Muscle layer of colon (tissue), 2 donors: ENCODE measurements around the gene TMEM223.
A peak's percentile ranks its signal among the peaks of the same experiment; 100 is the strongest.
"Not testable (repeated sequence)": the region's sequence is repeated elsewhere in the genome, so short reads cannot be mapped to it uniquely, and the experiment has no call there.

Experiments
- H3K27ac ChIP-seq: one replicate; pipeline ENCODE4 v1.7.0; 2013; ENCODE audit warnings: low read depth, mild to moderate bottlenecking, low read length, moderate library complexity
- H3K27me3 ChIP-seq, 2 donors: one replicate each; pipeline ENCODE4 v1.7.0; 2013; ENCODE audit warnings: low read length in 2 of 2, mild to moderate bottlenecking in 2 of 2; ENCODE audit not compliant: insufficient read depth in 2 of 2, control insufficient read depth in 1 of 2
- H3K36me3 ChIP-seq: one replicate; pipeline ENCODE4 v1.7.0; 2013; ENCODE audit warnings: mild to moderate bottlenecking, low read length; ENCODE audit not compliant: insufficient read depth
- H3K4me1 ChIP-seq: one replicate; pipeline ENCODE4 v1.7.0; 2013; ENCODE audit warnings: mild to moderate bottlenecking, low read length; ENCODE audit not compliant: insufficient read depth
- H3K4me3 ChIP-seq, 2 donors: one replicate each; pipeline ENCODE4 v1.7.0; 2013; ENCODE audit warnings: low read length in 2 of 2, low read depth in 1 of 2, mild to moderate bottlenecking in 1 of 2, moderate library complexity in 1 of 2
- H3K9ac ChIP-seq: one replicate; pipeline ENCODE4 v1.7.0; 2013; ENCODE audit warnings: low read length
- H3K9me3 ChIP-seq: one replicate; pipeline ENCODE4 v1.7.0; 2013; ENCODE audit warnings: mild to moderate bottlenecking, low read length
- donor health status: abdominal sarcoma.
- donor health status: Adenocarcinoma of cecum.

The TMEM223 gene, protein sequence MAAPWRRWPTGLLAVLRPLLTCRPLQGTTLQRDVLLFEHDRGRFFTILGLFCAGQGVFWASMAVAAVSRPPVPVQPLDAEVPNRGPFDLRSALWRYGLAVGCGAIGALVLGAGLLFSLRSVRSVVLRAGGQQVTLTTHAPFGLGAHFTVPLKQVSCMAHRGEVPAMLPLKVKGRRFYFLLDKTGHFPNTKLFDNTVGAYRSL

DNA sequence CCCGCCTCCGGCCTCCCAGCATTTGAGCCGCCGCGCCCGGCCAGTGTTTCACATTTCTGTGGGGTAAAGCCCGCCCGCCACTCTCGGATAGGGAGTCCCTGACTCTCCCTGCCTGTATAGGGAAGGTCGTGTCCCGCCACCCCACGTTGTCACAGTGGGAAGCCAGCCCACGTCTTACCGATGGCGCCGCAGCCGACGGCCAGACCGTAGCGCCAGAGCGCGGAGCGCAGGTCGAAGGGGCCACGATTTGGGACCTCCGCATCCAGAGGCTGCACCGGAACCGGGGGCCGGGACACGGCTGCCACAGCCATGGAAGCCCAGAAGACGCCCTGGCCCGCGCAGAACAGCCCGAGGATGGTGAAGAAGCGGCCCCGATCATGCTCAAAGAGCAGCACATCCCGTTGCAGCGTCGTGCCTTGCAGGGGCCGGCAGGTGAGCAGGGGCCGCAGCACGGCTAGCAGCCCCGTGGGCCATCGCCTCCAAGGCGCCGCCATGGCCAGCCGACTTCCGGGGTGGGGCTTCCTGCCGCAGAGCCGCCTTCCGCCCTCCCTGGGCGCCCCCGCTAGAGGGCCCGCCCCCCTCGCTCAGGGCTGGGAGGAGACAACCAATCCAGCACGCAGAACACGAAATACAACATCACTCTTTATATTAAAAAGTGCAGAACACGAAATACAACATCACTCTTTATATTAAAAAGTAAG, at the start of gene TMEM223:
TMEM223 (minus strand) TSS at position 506 of the 701 bp plus-strand sequence; CDS start at position 494, 12 bp downstream.
- Histone ChIP-seq H3K27me3 (no peaks in the 10 kb centered on the region), H3K36me3 (peaks cover 63% of the 10 kb centered on the region), H3K4me1 (peaks cover 24% of the 10 kb centered on the region), H3K27ac (peak within 1 kb of the TSS; percentile 88), H3K4me3 (peak within 1 kb of the TSS; percentile 69 to 92), H3K9me3 (no peaks in the 10 kb centered on the region), H3K9ac (peak within 1 kb of the TSS; percentile 71)

DNA sequence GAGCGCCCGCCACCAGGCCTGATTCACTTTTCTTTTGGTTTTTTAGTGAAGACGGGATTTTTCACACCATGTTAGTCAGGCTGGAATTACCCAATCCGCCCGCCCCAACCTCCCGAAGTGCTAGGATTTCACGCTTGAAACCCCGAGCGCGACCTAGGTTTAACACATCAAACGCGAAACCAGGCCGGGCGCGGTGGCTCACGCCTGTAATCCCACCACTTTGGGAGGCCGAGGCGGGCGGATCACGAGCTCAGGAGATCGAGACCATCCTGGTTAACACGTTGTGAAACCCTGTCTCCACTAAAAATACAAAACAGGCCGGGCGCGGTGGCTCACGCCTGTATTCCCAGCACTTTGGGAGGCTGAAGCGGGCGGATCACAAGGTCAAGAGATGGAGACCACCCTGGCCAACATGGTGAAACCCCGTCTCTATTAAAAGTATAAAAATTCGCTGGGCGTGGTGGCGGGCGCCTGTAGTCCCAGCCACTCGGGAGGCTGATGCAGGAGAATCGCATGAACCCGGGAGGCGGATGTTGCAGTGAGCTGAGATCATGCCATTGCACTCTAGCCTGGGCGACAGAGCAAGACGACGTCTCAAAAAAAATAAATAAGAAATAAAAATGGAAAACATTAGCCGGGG, 49.0 kb upstream of the TMEM223 start:
- not testable (repeated sequence) for H3K36me3 ChIP-seq, H3K27me3 ChIP-seq, H3K4me1 ChIP-seq, H3K9me3 ChIP-seq
- Histone ChIP-seq H3K27ac (peak overlapping the region; percentile 100), H3K4me3 (peak overlapping the region; percentile 24 to 90), H3K9ac (peak overlapping the region; percentile 81)

DNA sequence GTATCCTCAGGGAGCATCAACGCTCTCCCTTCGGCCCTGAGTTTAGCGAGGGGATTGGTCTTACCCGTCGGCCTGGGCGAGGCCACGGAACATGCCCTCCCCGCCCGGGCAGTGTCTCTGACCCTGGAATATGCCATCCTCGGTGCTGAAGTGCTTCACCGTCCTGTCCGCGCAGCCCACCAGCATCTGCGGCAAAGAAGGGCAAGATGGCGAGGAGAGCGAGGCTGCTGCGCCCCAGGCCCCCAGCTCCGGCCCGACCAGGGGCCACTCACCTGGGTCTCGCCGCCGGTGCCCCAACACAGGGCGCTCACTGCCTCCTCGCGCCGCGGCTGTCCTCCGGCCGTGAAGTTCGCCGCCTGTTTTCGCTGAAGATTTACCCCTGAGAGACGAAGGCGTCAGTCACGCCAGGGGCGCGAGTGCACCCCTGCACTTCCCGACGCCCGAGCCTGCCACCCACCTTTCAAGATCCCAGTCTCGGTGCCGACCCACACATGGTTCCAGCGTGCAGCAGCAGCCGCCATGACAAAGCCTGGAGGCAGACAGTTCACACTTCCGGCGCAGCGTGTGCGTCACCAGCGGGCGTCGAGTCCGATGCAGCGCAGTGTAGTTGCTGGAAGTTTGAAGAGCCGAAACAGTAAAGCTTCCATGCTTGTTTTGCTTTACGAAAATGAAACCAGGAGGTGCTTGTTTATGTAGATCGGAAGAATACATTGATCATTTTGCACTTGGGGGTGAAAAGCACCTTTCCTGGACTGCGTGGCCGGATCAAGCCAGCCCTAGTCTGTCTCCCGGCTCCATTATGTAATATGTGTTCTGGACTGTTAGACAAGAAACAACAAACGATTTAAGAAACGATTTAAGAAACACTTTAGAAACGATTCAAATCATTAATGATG, 47.5 kb upstream of the TMEM223 start, which contains the start of gene WDR74:
WDR74 (minus strand) TSS at position 541 of the 896 bp plus-strand sequence; CDS start at position 521, 20 bp downstream.
- H3K36me3 ChIP-seq = peaks cover 25% of the 10 kb centered on the region
- peak within 1 kb of the TSS; percentile 100 for H3K27ac ChIP-seq
- H3K9me3 ChIP-seq = no peaks in the 10 kb centered on the region
- H3K4me3 ChIP-seq = peak within 1 kb of the TSS; percentile 90 to 96
- H3K9ac ChIP-seq = peak within 1 kb of the TSS; percentile 81
- H3K27me3 ChIP-seq = no peaks in the 10 kb centered on the region
- H3K4me1 ChIP-seq = peaks cover 5% of the 10 kb centered on the region

DNA sequence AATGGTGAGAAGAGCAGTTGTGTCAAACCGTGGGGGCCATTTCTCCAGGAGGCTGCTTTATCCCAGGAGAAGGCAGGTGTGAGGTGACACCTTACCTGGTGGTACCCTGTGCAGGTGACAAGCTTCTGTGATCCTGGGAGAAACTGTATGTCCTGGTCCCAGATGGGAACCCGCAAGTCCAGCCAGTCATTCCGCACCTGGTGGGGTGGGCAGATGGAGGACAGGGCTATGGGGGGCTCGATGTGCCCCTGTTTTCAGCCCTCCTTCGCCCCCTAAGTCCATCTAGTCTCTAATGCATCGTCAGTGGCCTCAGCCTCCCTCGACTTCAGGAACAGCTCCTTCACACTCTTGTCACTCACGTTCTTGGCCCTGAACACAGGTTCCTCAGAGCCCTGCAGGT, 43.5 kb upstream of the TMEM223 start:
- Histone ChIP-seq H3K9me3 (no peaks in the 10 kb centered on the region), H3K36me3 (peaks cover 34% of the 10 kb centered on the region), H3K4me1 (peaks cover 20% of the 10 kb centered on the region), H3K4me3 (no peak overlapping the region), H3K9ac (no peak overlapping the region), H3K27me3 (no peaks in the 10 kb centered on the region), H3K27ac (no peak overlapping the region)

DNA sequence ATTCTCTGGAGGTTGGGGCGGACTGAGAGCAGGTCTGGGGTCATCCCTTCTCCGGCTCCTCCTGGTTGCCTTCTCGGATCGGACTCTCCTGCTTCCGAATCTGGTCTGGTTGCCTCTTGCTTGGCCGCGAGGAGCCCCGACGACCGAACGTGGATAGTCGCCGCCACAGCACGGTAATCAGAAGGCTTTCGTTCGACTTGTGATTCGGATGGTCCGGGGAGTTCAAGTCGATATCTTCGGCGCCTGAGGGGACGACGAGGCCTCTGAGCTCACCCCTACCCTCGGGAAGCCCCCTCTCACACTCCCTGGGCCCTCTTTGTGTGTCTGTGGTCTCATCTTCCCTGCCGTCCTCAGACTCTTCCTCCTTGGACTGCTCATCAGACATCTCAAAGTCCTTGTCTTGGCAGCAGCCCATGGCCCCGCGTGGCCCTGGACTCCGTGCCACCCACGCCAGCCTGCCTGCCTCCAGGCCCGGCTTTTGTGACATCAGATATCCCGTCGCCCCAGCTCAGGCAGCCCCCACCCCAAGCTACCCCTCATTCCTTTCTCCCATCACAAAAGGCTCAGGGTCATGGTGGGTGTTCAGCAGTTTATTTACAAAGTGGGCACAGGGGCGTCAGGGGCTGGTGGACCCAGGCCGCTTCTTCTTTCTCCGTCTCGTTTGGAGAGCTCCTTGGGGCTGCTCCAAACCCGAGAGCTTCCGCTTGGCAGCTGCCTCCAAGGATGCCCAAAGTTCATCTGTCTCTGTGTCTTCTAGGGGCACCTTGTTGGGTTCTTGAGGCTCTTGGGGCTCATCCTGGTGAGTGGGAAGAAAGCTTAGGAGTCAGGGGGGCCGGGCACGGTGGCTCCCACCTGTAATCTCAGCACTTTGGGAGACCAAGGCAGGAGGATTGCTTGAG, 40.8 kb upstream of the TMEM223 start, which contains the start of gene TEX54:
TEX54 (minus strand) TSS at position 506 of the 899 bp plus-strand sequence.
- peak within 1 kb of the TSS; percentile 97 for H3K27ac ChIP-seq
- no peaks in the 10 kb centered on the region for H3K27me3 ChIP-seq
- no peaks in the 10 kb centered on the region for H3K9me3 ChIP-seq
- H3K4me3 ChIP-seq = peak within 1 kb of the TSS; percentile 85 to 93
- peaks cover 28% of the 10 kb centered on the region for H3K4me1 ChIP-seq
- H3K36me3 ChIP-seq = peaks cover 41% of the 10 kb centered on the region
- H3K9ac ChIP-seq = peak within 1 kb of the TSS; percentile 94

DNA sequence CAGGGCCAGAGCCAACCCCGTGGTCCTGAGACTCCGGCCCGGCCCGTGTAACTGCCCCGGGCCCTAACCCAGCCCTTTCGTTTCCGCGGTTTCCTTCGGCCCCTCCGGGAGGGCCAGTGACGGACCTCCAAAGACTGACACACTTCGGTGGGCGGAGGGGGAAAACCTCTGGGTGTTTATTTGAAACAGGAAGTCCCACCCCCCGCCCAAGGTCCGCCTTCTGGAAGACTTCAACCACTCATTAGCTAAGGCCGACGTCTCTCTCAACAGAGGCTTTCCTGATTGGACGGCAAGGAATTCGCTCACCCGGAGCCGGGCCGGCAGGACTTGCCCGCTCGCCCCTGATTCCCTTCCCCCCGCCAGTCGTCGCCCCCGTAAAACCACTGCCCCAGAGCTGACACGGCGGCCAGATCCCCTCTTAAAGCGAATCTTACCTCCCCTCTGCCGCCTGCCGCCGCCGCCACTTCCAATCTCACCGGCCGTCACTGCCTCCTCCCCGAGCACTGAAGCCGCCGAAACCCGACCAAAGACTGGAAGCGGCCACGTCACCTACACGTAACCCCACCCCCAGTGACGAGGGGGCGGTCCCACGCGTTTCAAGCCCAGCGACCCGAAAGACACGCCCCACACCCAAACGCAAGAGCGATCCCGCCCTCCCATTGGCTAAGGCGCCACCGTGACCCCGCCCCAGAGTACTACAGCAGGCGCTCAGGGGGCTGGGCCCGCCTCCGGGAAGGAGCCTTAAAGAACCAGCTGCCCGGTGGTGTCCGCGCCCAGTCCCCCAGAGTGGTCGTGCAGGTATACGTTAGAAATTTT, 39.9 kb upstream of the TMEM223 start, which contains the start of gene STX5:
STX5 (minus strand) TSS at position 532 of the 816 bp plus-strand sequence. CDS start 808 bp downstream, outside the sequence.
- Histone ChIP-seq H3K9ac (peak within 1 kb of the TSS; percentile 94), H3K4me1 (peaks cover 28% of the 10 kb centered on the region), H3K4me3 (peak within 1 kb of the TSS; percentile 85 to 93), H3K27ac (peak within 1 kb of the TSS; percentile 97), H3K27me3 (no peaks in the 10 kb centered on the region), H3K36me3 (peaks cover 49% of the 10 kb centered on the region), H3K9me3 (no peaks in the 10 kb centered on the region)

DNA sequence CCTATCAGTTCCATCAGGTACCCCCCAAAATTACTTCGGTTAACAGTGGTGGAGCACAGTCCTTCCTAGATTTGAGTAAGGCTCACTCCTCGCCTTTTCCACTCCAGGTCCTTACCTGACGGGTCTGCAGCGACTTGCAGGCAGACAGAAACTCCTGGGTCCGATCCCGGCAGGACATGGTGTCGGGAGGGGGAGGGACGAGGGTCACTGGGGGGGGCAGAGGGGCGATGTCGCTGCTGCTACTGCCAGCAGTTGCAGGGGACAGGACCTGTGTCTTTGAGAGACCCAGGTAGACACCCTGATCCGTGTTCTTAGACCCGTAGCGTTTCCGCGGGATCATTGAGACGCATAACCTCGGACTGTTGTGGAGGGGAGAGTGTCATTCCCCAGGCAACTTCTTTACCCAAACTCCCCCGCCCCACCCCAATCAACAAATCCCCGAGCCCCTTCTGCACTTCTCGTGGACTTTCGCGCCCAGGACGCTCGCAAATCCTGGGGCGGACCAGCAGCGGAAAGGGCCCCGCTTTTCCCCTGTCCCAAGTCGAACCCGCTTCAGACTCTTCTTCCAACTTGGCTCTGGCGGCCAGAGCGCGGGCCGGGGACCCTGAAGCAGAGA, 39.2 kb upstream of the TMEM223 start:
- Histone ChIP-seq H3K36me3 (peaks cover 45% of the 10 kb centered on the region), H3K4me3 (peak overlapping the region; percentile 85 to 93), H3K4me1 (peaks cover 28% of the 10 kb centered on the region), H3K9ac (peak overlapping the region; percentile 94), H3K27ac (peak overlapping the region; percentile 97), H3K9me3 (no peaks in the 10 kb centered on the region), H3K27me3 (no peaks in the 10 kb centered on the region)

DNA sequence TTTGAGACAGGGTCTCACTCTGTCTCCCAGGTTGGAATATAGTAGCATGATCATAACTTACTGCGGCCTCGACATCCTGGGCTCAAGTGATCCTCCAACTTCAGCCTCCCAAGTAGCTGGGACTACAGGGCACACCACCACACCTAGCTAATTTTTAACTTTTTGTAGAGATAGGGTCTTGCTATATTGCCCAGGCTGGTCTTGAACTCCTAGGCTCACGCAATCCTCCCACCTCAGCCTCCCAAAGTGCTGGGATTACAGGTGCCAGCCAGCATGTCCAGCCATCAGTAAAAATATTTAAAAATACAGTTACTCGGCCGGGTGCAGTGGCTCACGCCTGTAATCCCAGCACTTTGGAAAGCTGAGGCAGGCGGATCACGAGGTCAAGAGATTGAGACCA, 36.3 kb upstream of the TMEM223 start:
- H3K4me3 ChIP-seq, H3K9me3 ChIP-seq, H3K27ac ChIP-seq, H3K9ac ChIP-seq, H3K27me3 ChIP-seq: not testable (repeated sequence)
- Histone ChIP-seq H3K4me1 (peaks cover 20% of the 10 kb centered on the region), H3K36me3 (peaks cover 47% of the 10 kb centered on the region)

DNA sequence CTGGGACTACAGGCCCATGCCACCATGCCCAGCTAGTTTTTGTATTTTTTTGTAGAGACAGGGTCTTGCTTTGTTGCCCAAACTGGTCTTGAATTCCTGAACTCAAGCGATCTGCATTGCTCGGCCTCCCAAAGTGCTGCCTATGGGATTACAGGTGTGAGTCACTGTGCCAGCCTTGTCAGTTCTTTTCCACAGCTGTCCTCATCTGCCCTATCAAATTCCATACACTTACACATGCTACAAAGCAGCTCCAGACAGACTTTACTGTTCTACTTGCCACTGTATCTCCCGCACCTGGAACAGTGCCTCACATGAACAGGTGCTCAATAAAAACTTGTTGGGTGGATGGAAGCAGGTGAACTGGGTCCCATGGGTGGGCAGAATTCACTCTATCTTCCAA, 31.9 kb upstream of the TMEM223 start:
- Histone ChIP-seq H3K36me3 (peaks cover 71% of the 10 kb centered on the region), H3K4me3 (no peak overlapping the region), H3K4me1 (no peaks in the 10 kb centered on the region), H3K9ac (no peak overlapping the region), H3K27me3 (no peaks in the 10 kb centered on the region), H3K27ac (no peak overlapping the region), H3K9me3 (no peaks in the 10 kb centered on the region)
